Measurements from ENCODE around the gene MYO19. TPM values are rescaled to one million over a fixed set of nuclear protein-coding genes. Genes with fewer than 3 reads are reported as not detected.

Gene MYO19
- total RNA-seq, 2 donors from 2014 or later = 8.2 to 12.8 TPM

DNA sequence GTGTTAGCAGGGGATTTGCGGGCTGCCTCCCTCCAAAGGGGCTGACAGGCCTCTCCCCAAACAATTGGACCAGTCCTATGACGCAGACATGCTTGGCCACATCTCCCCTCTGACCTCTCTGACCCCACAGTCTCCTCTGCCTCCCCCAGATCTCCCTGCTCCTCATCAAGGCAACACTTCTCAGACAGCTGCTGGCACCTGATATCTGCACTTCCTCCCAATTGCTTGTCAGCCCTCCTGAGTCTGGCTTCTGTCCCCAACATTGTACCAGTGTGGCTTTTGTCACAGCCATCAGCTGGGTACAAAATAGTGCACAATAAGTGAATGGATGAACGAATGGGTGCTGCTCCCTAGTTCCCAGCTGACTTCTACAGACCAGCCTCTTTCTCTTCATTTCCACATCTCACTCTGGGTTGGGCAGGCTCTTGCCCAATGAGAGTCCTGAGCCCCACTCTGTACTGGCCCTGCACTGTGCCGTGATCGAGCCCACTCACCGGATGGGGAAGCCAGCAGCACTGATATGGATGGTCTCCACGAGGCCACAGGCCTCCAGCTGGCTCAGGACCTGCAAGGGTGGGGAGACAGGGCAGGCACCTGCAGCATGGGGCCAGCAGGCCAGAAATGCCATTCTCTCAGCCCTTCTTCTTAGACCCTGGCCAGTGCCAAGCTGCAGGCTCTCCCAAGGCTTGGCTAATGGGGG, 31.1 kb downstream of the MYO19 start:
- no peak overlapping the region for H3K4me3 ChIP-seq
- no peaks in the 10 kb centered on the region for H3K4me1 ChIP-seq
- no peaks in the 10 kb centered on the region for H3K27me3 ChIP-seq
- DNase-seq (ENCODE audit: low spot score) = no peak
- no peaks in the 10 kb centered on the region for H3K9me3 ChIP-seq
- no peak overlapping the region for H3K27ac ChIP-seq
- H3K36me3 ChIP-seq = peaks cover 32% of the 10 kb centered on the region
- TF ChIP-seq, protein P1, sequence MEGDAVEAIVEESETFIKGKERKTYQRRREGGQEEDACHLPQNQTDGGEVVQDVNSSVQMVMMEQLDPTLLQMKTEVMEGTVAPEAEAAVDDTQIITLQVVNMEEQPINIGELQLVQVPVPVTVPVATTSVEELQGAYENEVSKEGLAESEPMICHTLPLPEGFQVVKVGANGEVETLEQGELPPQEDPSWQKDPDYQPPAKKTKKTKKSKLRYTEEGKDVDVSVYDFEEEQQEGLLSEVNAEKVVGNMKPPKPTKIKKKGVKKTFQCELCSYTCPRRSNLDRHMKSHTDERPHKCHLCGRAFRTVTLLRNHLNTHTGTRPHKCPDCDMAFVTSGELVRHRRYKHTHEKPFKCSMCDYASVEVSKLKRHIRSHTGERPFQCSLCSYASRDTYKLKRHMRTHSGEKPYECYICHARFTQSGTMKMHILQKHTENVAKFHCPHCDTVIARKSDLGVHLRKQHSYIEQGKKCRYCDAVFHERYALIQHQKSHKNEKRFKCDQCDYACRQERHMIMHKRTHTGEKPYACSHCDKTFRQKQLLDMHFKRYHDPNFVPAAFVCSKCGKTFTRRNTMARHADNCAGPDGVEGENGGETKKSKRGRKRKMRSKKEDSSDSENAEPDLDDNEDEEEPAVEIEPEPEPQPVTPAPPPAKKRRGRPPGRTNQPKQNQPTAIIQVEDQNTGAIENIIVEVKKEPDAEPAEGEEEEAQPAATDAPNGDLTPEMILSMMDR (IDR thresholded peaks at IDR 0.05) = no peak

DNA sequence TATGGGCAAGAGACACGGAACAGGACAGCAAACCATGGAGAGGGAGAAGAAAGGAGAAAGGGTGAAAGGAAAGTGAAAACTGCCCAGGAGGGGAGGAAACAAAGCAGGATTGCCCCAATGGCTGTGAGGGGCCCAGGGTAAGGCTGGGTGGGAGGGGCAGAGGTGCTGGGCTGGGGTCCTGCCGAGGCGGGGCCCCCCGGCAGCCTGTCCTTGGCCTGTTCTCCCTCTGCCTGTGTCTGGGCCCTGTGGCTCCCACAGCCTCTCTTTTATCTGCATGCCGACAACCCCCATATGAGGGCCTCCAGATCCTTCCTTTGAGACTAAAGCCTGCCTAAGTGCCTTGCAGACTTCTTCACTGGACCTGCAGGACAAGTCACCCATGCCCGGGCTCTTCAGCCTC, 32.7 kb downstream of the MYO19 start:
- no peak overlapping the region for H3K27ac ChIP-seq
- no peak for DNase-seq (ENCODE audit: low spot score)
- TF ChIP-seq, protein P1 (IDR thresholded peaks at IDR 0.05) = no peak
- peaks cover 46% of the 10 kb centered on the region for H3K36me3 ChIP-seq
- H3K4me1 ChIP-seq = no peaks in the 10 kb centered on the region
- H3K4me3 ChIP-seq = no peak overlapping the region
- H3K27me3 ChIP-seq = no peaks in the 10 kb centered on the region
- H3K9me3 ChIP-seq = no peaks in the 10 kb centered on the region

DNA sequence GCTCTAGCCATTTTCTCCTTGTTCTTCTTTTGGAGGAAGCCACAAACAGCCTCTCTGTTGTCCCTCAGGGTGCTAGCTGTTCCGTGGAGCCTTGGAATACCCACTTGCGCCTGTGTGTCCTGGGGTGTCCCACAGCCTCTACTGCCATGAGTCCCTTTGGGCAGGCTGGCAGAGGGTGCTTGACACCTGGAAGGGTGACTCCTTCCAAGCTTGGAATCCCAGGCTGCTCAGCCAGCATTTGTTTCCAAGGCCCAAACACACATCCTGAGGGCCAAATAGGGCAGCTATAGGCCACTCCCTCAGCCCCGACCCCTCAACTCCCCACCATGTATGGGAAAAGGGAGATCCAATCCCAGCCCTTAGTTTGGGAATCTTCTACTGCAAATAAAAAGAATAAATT, 33.3 kb downstream of the MYO19 start:
- no peaks in the 10 kb centered on the region for H3K27me3 ChIP-seq
- TF ChIP-seq, protein P1 (IDR thresholded peaks at IDR 0.05) = no peak
- no peak overlapping the region for H3K4me3 ChIP-seq
- no peaks in the 10 kb centered on the region for H3K9me3 ChIP-seq
- H3K36me3 ChIP-seq = peaks cover 52% of the 10 kb centered on the region
- no peaks in the 10 kb centered on the region for H3K4me1 ChIP-seq
- H3K27ac ChIP-seq = no peak overlapping the region
- DNase-seq (ENCODE audit: low spot score) = no peak

DNA sequence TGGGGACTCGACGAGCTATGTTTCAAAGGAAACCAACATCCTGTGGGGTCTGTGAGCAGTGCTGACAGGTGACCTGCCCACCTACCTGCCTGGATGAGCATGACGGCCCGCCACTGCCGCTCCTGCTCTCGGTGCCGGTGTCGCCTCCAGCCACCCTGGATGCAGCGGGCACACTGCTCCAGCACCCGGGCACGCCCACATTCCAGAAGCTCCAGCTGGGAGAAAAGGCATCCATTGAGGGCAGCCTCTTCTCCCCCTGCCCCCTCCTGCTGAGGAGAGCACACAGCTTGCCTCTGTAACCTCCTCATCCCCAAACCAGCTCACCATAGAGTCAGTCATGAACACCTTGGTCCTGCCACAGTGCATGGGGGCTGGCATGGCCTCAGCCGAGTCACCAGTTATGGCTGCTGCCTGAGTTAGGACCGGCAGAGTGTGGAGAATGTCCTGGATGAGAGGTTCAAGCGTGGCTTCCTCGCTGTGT, 33.9 kb downstream of the MYO19 start:
- TF ChIP-seq, protein P1 (IDR thresholded peaks at IDR 0.05) = no peak
- Histone ChIP-seq H3K27ac (no peak overlapping the region), H3K36me3 (peaks cover 52% of the 10 kb centered on the region), H3K4me3 (no peak overlapping the region), H3K27me3 (no peaks in the 10 kb centered on the region), H3K9me3 (no peaks in the 10 kb centered on the region), H3K4me1 (no peaks in the 10 kb centered on the region)
- no peak for DNase-seq (ENCODE audit: low spot score)

DNA sequence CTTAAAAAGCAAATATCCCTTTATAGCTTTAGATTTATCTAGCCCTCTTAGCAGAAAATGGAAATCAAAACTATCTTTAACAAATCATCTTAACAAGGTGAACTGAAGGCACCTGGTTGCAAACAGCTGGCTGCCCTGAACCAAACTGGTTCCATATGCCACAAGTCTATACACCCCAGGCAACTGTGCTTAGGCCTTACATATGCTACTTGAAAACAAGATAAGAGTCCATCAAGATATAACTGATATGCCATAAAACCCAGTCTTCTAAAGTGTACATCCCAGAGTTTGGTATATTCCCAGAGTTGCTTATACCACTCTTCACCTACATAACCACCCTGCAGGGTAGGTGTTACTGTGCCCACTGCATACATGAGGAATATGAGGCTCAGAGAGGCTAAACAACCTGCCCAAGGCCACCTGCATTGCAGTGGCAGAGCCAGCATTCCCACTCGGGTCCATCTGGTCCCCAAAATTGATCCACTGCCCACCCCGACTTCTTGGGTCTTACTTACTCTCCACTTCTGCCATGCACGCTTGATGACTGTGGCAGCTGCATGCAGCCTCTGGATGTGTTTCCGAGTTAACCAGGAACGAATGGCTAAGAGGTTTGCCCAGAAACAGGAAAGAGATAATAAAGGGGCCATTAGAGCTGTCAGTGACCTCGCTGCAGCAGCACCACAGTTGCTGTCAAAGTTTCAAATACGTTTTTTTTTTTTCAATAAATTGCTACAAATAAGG, 35.9 kb downstream of the MYO19 start:
- Histone ChIP-seq H3K36me3 (peaks cover 56% of the 10 kb centered on the region), H3K4me3 (no peak overlapping the region), H3K27me3 (no peaks in the 10 kb centered on the region), H3K27ac (no peak overlapping the region), H3K9me3 (no peaks in the 10 kb centered on the region), H3K4me1 (no peaks in the 10 kb centered on the region)
- TF ChIP-seq, protein P1 (IDR thresholded peaks at IDR 0.05) = no peak
- DNase-seq (ENCODE audit: low spot score) = no peak

All from right atrium auricular region (tissue), 2 donors.